ENCODE results near the gene MSH3.

DNA sequence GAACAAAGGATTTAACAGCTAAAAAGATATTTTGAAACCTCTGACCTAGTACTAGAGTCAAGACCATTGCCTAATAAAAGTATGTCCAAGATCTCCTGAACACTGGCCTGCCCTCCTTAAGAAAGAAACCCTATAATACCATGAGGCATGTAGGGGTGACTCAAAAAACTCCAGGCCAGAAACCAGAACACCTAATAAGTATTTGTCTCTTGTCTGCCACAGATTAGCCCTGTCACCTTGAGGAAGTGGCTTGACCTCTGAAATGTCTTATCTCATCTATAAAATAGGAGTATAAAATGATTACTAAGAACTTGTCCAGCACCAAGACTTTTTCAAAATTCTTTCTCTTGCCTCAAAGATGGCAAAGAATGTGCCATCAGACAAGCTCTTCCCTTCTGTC, 180.3 kb downstream of the MSH3 start:
- TF ChIP-seq POLR2A (IDR thresholded peaks at IDR 0.05), result no peak
- TF ChIP-seq, protein P1, sequence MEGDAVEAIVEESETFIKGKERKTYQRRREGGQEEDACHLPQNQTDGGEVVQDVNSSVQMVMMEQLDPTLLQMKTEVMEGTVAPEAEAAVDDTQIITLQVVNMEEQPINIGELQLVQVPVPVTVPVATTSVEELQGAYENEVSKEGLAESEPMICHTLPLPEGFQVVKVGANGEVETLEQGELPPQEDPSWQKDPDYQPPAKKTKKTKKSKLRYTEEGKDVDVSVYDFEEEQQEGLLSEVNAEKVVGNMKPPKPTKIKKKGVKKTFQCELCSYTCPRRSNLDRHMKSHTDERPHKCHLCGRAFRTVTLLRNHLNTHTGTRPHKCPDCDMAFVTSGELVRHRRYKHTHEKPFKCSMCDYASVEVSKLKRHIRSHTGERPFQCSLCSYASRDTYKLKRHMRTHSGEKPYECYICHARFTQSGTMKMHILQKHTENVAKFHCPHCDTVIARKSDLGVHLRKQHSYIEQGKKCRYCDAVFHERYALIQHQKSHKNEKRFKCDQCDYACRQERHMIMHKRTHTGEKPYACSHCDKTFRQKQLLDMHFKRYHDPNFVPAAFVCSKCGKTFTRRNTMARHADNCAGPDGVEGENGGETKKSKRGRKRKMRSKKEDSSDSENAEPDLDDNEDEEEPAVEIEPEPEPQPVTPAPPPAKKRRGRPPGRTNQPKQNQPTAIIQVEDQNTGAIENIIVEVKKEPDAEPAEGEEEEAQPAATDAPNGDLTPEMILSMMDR (IDR thresholded peaks at IDR 0.05), result no peak
